GM23248 (cell line): ENCODE measurements around the gene RFX3. TPM values are rescaled to one million over a fixed set of nuclear protein-coding genes. Genes with fewer than 3 reads are reported as not detected.

ENCODE experiments used
- DNase-seq: peaks from one replicate; pipeline ENCODE4 v3.0.0-alpha.2; 2015
- H2AFZ ChIP-seq: fragments of 200-600 bp; sonication (generic); 2 replicates; pipeline ENCODE4 v1.6.1; 2016; ENCODE audit warnings: antibody characterized with exemption
- H3F3A ChIP-seq: fragments of 200-600 bp; sonication (generic); 2 replicates; pipeline ENCODE4 v1.6.1; 2016; ENCODE audit warnings: mild to moderate bottlenecking, antibody characterized with exemption, mixed run types; ENCODE audit not compliant: insufficient read depth
- H3K27ac ChIP-seq: fragments of 200-600 bp; sonication (generic); 2 replicates; pipeline ENCODE4 v1.5.1; 2016; ENCODE audit warnings: mild to moderate bottlenecking
- H3K27me3 ChIP-seq: fragments of 200-600 bp; sonication (generic); replicated peaks from 2 replicates; pipeline ENCODE4 v1.6.1; 2016; ENCODE audit warnings: mild to moderate bottlenecking; ENCODE audit not compliant: insufficient read depth
- H3K36me3 ChIP-seq: fragments of 200-600 bp; sonication (generic); 2 replicates; pipeline ENCODE4 v1.6.1; 2016; ENCODE audit warnings: low read depth, mild to moderate bottlenecking
- H3K4me1 ChIP-seq: fragments of 200-600 bp; sonication (generic); 2 replicates; pipeline ENCODE4 v1.6.1; 2016; ENCODE audit warnings: mild to moderate bottlenecking; ENCODE audit not compliant: insufficient read depth
- H3K4me2 ChIP-seq: fragments of 200-600 bp; sonication (generic); one replicate; pipeline ENCODE4 v1.6.1; 2016; ENCODE audit warnings: mild to moderate bottlenecking; ENCODE audit not compliant: unreplicated experiment
- H3K4me3 ChIP-seq: fragments of 200-600 bp; sonication (generic); 2 replicates; pipeline ENCODE4 v1.5.1; 2016; ENCODE audit warnings: mild to moderate bottlenecking
- H3K79me2 ChIP-seq: fragments of 200-600 bp; sonication (generic); 2 replicates; pipeline ENCODE4 v1.6.1; 2016; ENCODE audit warnings: mild to moderate bottlenecking; ENCODE audit not compliant: insufficient read depth
- H3K9ac ChIP-seq: fragments of 200-600 bp; sonication (generic); 2 replicates; pipeline ENCODE4 v1.6.1; 2016; ENCODE audit warnings: mild to moderate bottlenecking
- H3K9me2 ChIP-seq: fragments of 200-600 bp; sonication (generic); 2 replicates; pipeline ENCODE4 v1.6.1; 2016; ENCODE audit warnings: mixed run types, mild to moderate bottlenecking, moderate library complexity; ENCODE audit not compliant: insufficient read depth
- H3K9me3 ChIP-seq: fragments of 200-600 bp; sonication (generic); one replicate; pipeline ENCODE4 v1.6.1; 2017; ENCODE audit warnings: low read depth
- H4K20me1 ChIP-seq: fragments of 200-600 bp; sonication (generic); 2 replicates; pipeline ENCODE4 v1.6.0; 2016; ENCODE audit not compliant: insufficient read depth
- EZH2 ChIP-seq: fragments of 200-600 bp; sonication (generic); IDR thresholded peaks from 2 replicates; pipeline ENCODE4 v1.6.1; 2018; ENCODE audit warnings: antibody characterized with exemption, mild to moderate bottlenecking; ENCODE audit not compliant: insufficient read depth, poor library complexity, severe bottlenecking
- EZH2phosphoT487 ChIP-seq: fragments of 200-600 bp; sonication (generic); IDR thresholded peaks from 2 replicates; pipeline ENCODE4 v1.6.1; 2018; ENCODE audit warnings: antibody characterized with exemption, moderate library complexity, mild to moderate bottlenecking, low read depth; ENCODE audit not compliant: insufficient read depth
- WGBS, 2 experiments: methylation state at CpG; one replicate each; pipeline ENCODE4 v1.1.6; 2015 to 2017; ENCODE audit warnings: low lambda C conversion rate in 2 of 2, low coverage in 1 of 2; ENCODE audit errors: missing lambda C conversion rate in 2 of 2; 5-methylcytosine and 5-hydroxymethylcytosine counted together
- in situ Hi-C: fragments of 300-500 bp; cut with MboI; formaldehyde crosslinking; loops from 2 replicates; pipeline ENCODE4 v1.15.0; 2020
- polyA plus RNA-seq: library from polyadenylated mRNA; unstranded; fragments of >200 nt; fragmentation: Nextera tagmentation; extraction: Ambion mirVana; gene quantifications from 2 replicates; pipeline ENCODE4 v1.2.1, GENCODE V29; 2016
- total RNA-seq: library from RNA; depleted of rRNA; stranded (reverse); fragments of >200 nt; shearing (Covaris generic); gene quantifications from 2 replicates; pipeline ENCODE4 v1.2.3, GENCODE V29; 2014

RFX3 gene
- total and polyA plus RNA-seq, 2 experiments from 2014 or later, result 0.80 to 1.9 TPM

GRCh38 chr9:3502560-3503398, 23.0 kb downstream of the RFX3 start:
- Histone ChIP-seq H3K9me3 (no peaks in the 10 kb centered on the region), H3K4me2 (no peak overlapping the region), H3K27ac (no peak overlapping the region), H3K4me3 (no peak overlapping the region), H3K79me2 (no peaks in the 10 kb centered on the region), H3K27me3 (no peaks in the 10 kb centered on the region), H3K9me2 (no peaks in the 10 kb centered on the region), H3K9ac (no peak overlapping the region), H3F3A (no peaks in the 10 kb centered on the region), H4K20me1 (no peaks in the 10 kb centered on the region), H3K4me1 (peaks cover 8% of the 10 kb centered on the region), H3K36me3 (no peaks in the 10 kb centered on the region), H2AFZ (no peak overlapping the region)
- no peak for TF ChIP-seq EZH2
- no peak for TF ChIP-seq EZH2phosphoT487
- DNase-seq, result peak; percentile 44
- in situ Hi-C loops, result no loop called here
- 92 to 97% methylated on average over 6 of the region's 6 CpGs for WGBS, 2 experiments

GRCh38 chr9:3500044-3500443, 25.8 kb downstream of the RFX3 start:
- Histone ChIP-seq H3K9me2 (no peaks in the 10 kb centered on the region), H3K27ac (no peak overlapping the region), H2AFZ (no peak overlapping the region), H3K9me3 (no peaks in the 10 kb centered on the region), H3F3A (no peaks in the 10 kb centered on the region), H3K4me1 (peaks cover 20% of the 10 kb centered on the region), H3K36me3 (no peaks in the 10 kb centered on the region), H4K20me1 (no peaks in the 10 kb centered on the region), H3K79me2 (no peaks in the 10 kb centered on the region), H3K27me3 (no peaks in the 10 kb centered on the region), H3K9ac (no peak overlapping the region), H3K4me2 (no peak overlapping the region), H3K4me3 (no peak overlapping the region)
- 97 to 99% methylated on average over 4 of the region's 4 CpGs for WGBS, 2 experiments
- in situ Hi-C loops, result no loop called here
- no peak for DNase-seq
- TF ChIP-seq EZH2 (no peak), EZH2phosphoT487 (no peak)

DNA sequence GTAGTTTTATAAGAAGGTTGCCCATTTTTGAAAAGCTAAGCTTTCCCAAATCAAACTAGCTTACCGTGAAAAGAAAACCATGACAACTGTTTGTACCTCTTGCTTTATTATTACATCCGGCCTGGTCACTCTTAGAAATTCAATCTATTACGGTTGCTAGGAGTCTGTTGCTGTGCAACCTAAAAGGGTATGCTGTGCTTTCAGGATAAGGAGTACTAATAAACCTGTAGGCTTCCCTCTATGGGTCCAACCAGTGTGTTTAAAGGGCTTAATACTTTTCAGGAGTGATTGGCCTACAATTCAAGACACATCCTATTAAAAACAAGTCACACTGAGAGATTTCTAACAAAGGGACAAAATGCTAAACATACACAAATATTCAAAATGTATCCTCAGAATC, 27.1 kb downstream of the RFX3 start:
- Histone ChIP-seq H3K27ac (no peak overlapping the region), H3K4me2 (no peak overlapping the region), H3K79me2 (no peaks in the 10 kb centered on the region), H3K9me2 (no peaks in the 10 kb centered on the region), H3F3A (no peaks in the 10 kb centered on the region), H3K9me3 (no peaks in the 10 kb centered on the region), H3K4me1 (peaks cover 20% of the 10 kb centered on the region), H3K4me3 (no peak overlapping the region), H4K20me1 (no peaks in the 10 kb centered on the region), H2AFZ (0 out of 2 replicates have a peak overlapping the region, but pooled peaks have one; percentile 3), H3K9ac (no peak overlapping the region), H3K36me3 (no peaks in the 10 kb centered on the region), H3K27me3 (no peaks in the 10 kb centered on the region)
- no peak for TF ChIP-seq EZH2phosphoT487
- TF ChIP-seq EZH2, result no peak
- 92 to 95% methylated on average over 3 of the region's 3 CpGs for WGBS, 2 experiments
- in situ Hi-C loops, result loop anchor here (25.0 kb wide), 1 partner anchor 89 kb away; no protein-coding TSS in a partner anchor
- DNase-seq, result no peak

GRCh38 chr9:3497857-3498256, 27.9 kb downstream of the RFX3 start:
- H3K9ac ChIP-seq, result no peak overlapping the region
- peak overlapping the region; percentile 66 for H3K4me2 ChIP-seq
- peaks cover 20% of the 10 kb centered on the region for H3K4me1 ChIP-seq
- no peaks in the 10 kb centered on the region for H3K9me2 ChIP-seq
- no peaks in the 10 kb centered on the region for H3F3A ChIP-seq
- H3K4me3 ChIP-seq, result 0 out of 2 replicates have a peak overlapping the region, but pooled peaks have one; percentile 9
- H3K79me2 ChIP-seq, result no peaks in the 10 kb centered on the region
- H3K36me3 ChIP-seq, result no peaks in the 10 kb centered on the region
- TF ChIP-seq EZH2 (no peak), EZH2phosphoT487 (no peak)
- in situ Hi-C loops, result loop anchor here (25.0 kb wide), 1 partner anchor 89 kb away; no protein-coding TSS in a partner anchor
- H2AFZ ChIP-seq, result 0 out of 2 replicates have a peak overlapping the region, but pooled peaks have one; percentile 4
- no peaks in the 10 kb centered on the region for H3K9me3 ChIP-seq
- H3K27ac ChIP-seq, result peak overlapping the region; percentile 31
- H4K20me1 ChIP-seq, result no peaks in the 10 kb centered on the region
- DNase-seq, result no peak
- H3K27me3 ChIP-seq, result no peaks in the 10 kb centered on the region
- 97 to 99% methylated on average over 4 of the region's 4 CpGs for WGBS, 2 experiments
